ENCODE data around the gene PRSS53. TPM values are rescaled to one million over a fixed set of nuclear protein-coding genes. Genes with fewer than 3 reads are reported as not detected.

Gene PRSS53
- total and polyA plus RNA-seq, 2 experiments from 2014 or later: 0.36 to 2.7 TPM

DNA sequence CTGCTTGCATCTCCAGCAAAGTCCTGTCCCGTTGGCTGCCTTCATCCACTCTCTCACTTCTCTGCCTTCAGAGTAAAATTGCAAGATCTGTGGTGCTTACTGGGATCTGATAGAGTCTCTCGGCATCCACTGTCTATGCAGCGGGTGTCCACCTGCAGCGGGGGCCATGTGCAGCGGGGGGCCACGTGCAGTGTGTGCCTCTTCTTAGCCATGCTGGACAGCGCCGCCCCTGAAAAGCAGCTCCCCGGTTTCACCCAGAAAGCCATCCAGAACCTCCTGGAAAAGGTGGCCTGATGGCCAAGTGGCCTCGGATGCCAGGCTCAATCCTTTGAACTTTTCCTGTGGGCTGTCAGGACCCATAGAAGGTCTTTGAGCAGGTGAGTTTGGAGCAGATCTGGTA lies 45.9 kb downstream of the PRSS53 start:
- peak overlapping the region; percentile 63 for H3K4me3 Mint-ChIP-seq
- H3K9me2 ChIP-seq (ENCODE audit: insufficient read depth): no peaks in the 10 kb centered on the region
- no peaks in the 10 kb centered on the region for H3K79me2 ChIP-seq (replicated peaks; ENCODE audit: insufficient read depth)
- H3K27ac ChIP-seq (ENCODE audit: low read depth): no peak overlapping the region
- H3K4me1 Mint-ChIP-seq: peaks cover 3% of the 10 kb centered on the region; the same call in 1 of the 3 replicates
- peaks cover 4% of the 10 kb centered on the region for H3K27me3 Mint-ChIP-seq (ENCODE audit: insufficient read depth, low read depth, poor library complexity)
- H4K20me1 ChIP-seq (replicated peaks; ENCODE audit: insufficient read depth): no peaks in the 10 kb centered on the region
- peak overlapping the region; percentile 58 for H3K4me3 ChIP-seq
- H3K9me3 Mint-ChIP-seq: no peaks in the 10 kb centered on the region
- H3K27me3 ChIP-seq (ENCODE audit: insufficient read depth): no peaks in the 10 kb centered on the region
- H3F3A ChIP-seq (replicated peaks; ENCODE audit: low read depth): peaks cover 12% of the 10 kb centered on the region; the same call in 1 of the 2 replicates
- no peak for TF ChIP-seq ETS1 (IDR thresholded peaks at IDR 0.05)
- no peak for TF ChIP-seq EZH2phosphoT487 (IDR thresholded peaks at IDR 0.05; ENCODE audit: unreplicated experiment)
- no peak for TF ChIP-seq EZH2 (IDR thresholded peaks at IDR 0.05; ENCODE audit: low read depth, unreplicated experiment)
- TF ChIP-seq STAT1 (IDR thresholded peaks at IDR 0.05; ENCODE audit: unreplicated experiment): no peak
- TF ChIP-seq, protein P1, sequence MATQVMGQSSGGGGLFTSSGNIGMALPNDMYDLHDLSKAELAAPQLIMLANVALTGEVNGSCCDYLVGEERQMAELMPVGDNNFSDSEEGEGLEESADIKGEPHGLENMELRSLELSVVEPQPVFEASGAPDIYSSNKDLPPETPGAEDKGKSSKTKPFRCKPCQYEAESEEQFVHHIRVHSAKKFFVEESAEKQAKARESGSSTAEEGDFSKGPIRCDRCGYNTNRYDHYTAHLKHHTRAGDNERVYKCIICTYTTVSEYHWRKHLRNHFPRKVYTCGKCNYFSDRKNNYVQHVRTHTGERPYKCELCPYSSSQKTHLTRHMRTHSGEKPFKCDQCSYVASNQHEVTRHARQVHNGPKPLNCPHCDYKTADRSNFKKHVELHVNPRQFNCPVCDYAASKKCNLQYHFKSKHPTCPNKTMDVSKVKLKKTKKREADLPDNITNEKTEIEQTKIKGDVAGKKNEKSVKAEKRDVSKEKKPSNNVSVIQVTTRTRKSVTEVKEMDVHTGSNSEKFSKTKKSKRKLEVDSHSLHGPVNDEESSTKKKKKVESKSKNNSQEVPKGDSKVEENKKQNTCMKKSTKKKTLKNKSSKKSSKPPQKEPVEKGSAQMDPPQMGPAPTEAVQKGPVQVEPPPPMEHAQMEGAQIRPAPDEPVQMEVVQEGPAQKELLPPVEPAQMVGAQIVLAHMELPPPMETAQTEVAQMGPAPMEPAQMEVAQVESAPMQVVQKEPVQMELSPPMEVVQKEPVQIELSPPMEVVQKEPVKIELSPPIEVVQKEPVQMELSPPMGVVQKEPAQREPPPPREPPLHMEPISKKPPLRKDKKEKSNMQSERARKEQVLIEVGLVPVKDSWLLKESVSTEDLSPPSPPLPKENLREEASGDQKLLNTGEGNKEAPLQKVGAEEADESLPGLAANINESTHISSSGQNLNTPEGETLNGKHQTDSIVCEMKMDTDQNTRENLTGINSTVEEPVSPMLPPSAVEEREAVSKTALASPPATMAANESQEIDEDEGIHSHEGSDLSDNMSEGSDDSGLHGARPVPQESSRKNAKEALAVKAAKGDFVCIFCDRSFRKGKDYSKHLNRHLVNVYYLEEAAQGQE (IDR thresholded peaks at IDR 0.05; ENCODE audit: unreplicated experiment): peak; percentile 47
- DNase-seq (ENCODE audit: low spot score): no peak
- peak overlapping the region; percentile 93 for H2AFZ ChIP-seq
- peaks cover 3% of the 10 kb centered on the region for H3K36me3 Mint-ChIP-seq (ENCODE audit: low read depth)
- H3K4me2 ChIP-seq: peak overlapping the region; percentile 75
- H3K27ac Mint-ChIP-seq: no peak overlapping the region
- 0 out of 2 replicates have a peak, but pooled peaks cover 9% of the 10 kb centered on the region for H3K4me1 ChIP-seq (ENCODE audit: insufficient read depth)
- no peak for ATAC-seq
- H3K36me3 ChIP-seq (ENCODE audit: insufficient read depth): no peaks in the 10 kb centered on the region; the same call in 1 of the 2 replicates

DNA sequence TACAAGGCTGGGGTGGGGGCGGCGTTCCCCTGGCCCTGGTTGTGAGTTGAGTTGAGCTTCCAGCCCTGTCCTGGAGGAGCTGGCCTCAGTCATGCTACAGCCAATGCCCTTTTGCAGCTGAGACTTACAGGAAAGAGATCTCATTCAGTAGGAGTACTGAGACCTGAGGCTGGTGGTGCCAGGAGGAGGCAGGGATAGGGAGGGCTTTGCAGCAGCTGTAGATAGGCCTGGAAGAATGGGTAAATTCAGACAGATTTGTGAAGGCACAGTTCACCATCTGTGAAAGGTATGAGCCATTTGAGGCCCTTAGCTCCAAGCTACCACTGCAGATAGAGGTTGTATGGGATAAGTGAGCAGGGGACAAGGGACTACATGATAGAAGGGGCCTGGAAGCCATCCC lies 49.8 kb downstream of the PRSS53 start:
- Histone ChIP-seq H2AFZ (no peak overlapping the region), H3K79me2 (replicated peaks; ENCODE audit: insufficient read depth) (no peaks in the 10 kb centered on the region; the same call in 1 of the 2 replicates), H3K36me3 (ENCODE audit: insufficient read depth) (no peaks in the 10 kb centered on the region; the same call in 1 of the 2 replicates), H3F3A (replicated peaks; ENCODE audit: low read depth) (peaks cover 13% of the 10 kb centered on the region; the same call in 1 of the 2 replicates), H3K4me3 (no peak overlapping the region), H3K4me2 (no peak overlapping the region), H3K4me1 (ENCODE audit: insufficient read depth) (0 out of 2 replicates have a peak, but pooled peaks cover 9% of the 10 kb centered on the region), H3K27ac (ENCODE audit: low read depth) (no peak overlapping the region), H3K9me2 (ENCODE audit: insufficient read depth) (no peaks in the 10 kb centered on the region), H3K27me3 (ENCODE audit: insufficient read depth) (no peaks in the 10 kb centered on the region), H4K20me1 (replicated peaks; ENCODE audit: insufficient read depth) (no peaks in the 10 kb centered on the region)
- Mint-ChIP-seq H3K27ac (no peak overlapping the region), H3K4me3 (no peak overlapping the region), H3K9me3 (no peaks in the 10 kb centered on the region), H3K27me3 (ENCODE audit: insufficient read depth, low read depth, poor library complexity) (peaks cover 6% of the 10 kb centered on the region), H3K36me3 (ENCODE audit: low read depth) (peaks cover 6% of the 10 kb centered on the region), H3K4me1 (peaks cover 3% of the 10 kb centered on the region; the same call in 1 of the 3 replicates)
- no peak for DNase-seq (ENCODE audit: low spot score)
- no peak for ATAC-seq
- TF ChIP-seq EZH2 (IDR thresholded peaks at IDR 0.05; ENCODE audit: low read depth, unreplicated experiment) (no peak), ZNF331 (CRISPR knock-in tag; IDR thresholded peaks at IDR 0.05; ENCODE audit: low read depth) (no peak), CREB1 (CRISPR knock-in tag; IDR thresholded peaks at IDR 0.05; ENCODE audit: low read depth) (no peak), STAT1 (IDR thresholded peaks at IDR 0.05; ENCODE audit: unreplicated experiment) (no peak), EZH2phosphoT487 (IDR thresholded peaks at IDR 0.05; ENCODE audit: unreplicated experiment) (no peak), ETS1 (IDR thresholded peaks at IDR 0.05) (no peak)
- TF ChIP-seq, protein P1 (IDR thresholded peaks at IDR 0.05; ENCODE audit: unreplicated experiment): no peak
- TF ChIP-seq, protein P2, sequence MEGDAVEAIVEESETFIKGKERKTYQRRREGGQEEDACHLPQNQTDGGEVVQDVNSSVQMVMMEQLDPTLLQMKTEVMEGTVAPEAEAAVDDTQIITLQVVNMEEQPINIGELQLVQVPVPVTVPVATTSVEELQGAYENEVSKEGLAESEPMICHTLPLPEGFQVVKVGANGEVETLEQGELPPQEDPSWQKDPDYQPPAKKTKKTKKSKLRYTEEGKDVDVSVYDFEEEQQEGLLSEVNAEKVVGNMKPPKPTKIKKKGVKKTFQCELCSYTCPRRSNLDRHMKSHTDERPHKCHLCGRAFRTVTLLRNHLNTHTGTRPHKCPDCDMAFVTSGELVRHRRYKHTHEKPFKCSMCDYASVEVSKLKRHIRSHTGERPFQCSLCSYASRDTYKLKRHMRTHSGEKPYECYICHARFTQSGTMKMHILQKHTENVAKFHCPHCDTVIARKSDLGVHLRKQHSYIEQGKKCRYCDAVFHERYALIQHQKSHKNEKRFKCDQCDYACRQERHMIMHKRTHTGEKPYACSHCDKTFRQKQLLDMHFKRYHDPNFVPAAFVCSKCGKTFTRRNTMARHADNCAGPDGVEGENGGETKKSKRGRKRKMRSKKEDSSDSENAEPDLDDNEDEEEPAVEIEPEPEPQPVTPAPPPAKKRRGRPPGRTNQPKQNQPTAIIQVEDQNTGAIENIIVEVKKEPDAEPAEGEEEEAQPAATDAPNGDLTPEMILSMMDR (conservative IDR thresholded peaks at IDR 0.05; ENCODE audit: low read depth in 2 of 2): no peak
